GM12878 (cell line): Measurements from ENCODE around the gene FOXJ3. TPM values are rescaled to one million over a fixed set of nuclear protein-coding genes. Genes with fewer than 3 reads are reported as not detected.

Experiments used
- ATAC-seq: fragments of 200-7000 bp; cut with Tn5 transposase; 3 replicates; pipeline ENCODE4 v1.9.1; 2020; ENCODE audit warnings: mild to moderate bottlenecking, moderate library complexity
- BruUV-seq: library from RNA; stranded (reverse); fragments of 400-500 nt; replicated peaks from 2 replicates; lab custom pipeline; 2021; lab: Mats Ljungman, UMichigan
- CTCF ChIA-PET: fragments of 300-600 bp; sonication (Branson Sonifier 250); formaldehyde crosslinking; extraction: SDS; loops from one replicate; lab custom pipeline; 2021; ENCODE audit warnings: inconsistent platforms; lab: Yijun Ruan, JAX
- POLR2A ChIA-PET: fragments of 350-600 bp; formaldehyde crosslinking; extraction: SDS; loops from one replicate; lab custom pipeline; 2021; ENCODE audit warnings: inconsistent platforms; lab: Charles Lee
- RAD21 ChIA-PET: fragments of 300-600 bp; sonication (Branson Sonifier 250); formaldehyde crosslinking; loops from one replicate; lab custom pipeline; 2023; ENCODE audit warnings: antibody characterized with exemption; ENCODE audit not compliant: unreplicated experiment; lab: Charles Lee
- SMC1A ChIA-PET: fragments of 300-600 bp; sonication (Branson Sonifier 250); formaldehyde crosslinking; loops from one replicate; lab custom pipeline; 2023; ENCODE audit not compliant: unreplicated experiment, uncharacterized antibody; lab: Charles Lee
- DNase-seq: peaks from one replicate; pipeline ENCODE4 v3.0.0-alpha.2; 2011; ENCODE audit warnings: low read depth, low spot score
- FAIRE-seq: peaks from 3 replicates; lab custom pipeline; 2011; peaks lifted over from hg19 to GRCh38; lab: Jason Lieb, UNC
- H2AFZ ChIP-seq: 2 replicates; pipeline ENCODE4 v1.6.0; 2011; ENCODE audit warnings: low read depth, low read length, control low read depth; ENCODE audit not compliant: control insufficient read depth
- H3K27ac ChIP-seq: 2 replicates; pipeline ENCODE4 v1.5.1; 2011; ENCODE audit warnings: control low read depth; ENCODE audit not compliant: control insufficient read depth, insufficient read depth
- H3K27me3 ChIP-seq, 2 experiments: replicated peaks in 1 of 2; 2 replicates each; pipeline versions ENCODE4 v1.6.0 to v1.6.1; 2011; ENCODE audit warnings: low read length in 1 of 2; ENCODE audit not compliant: control insufficient read depth in 2 of 2, insufficient read depth in 2 of 2
- H3K36me3 ChIP-seq, 2 experiments: 2 replicates each; pipeline ENCODE4 v1.5.1; 2011; ENCODE audit warnings: low read length in 1 of 2; ENCODE audit not compliant: control insufficient read depth in 2 of 2, insufficient read depth in 2 of 2
- H3K4me1 ChIP-seq: 2 replicates; pipeline ENCODE4 v1.6.1; 2011; ENCODE audit warnings: mild to moderate bottlenecking, low read length, moderate library complexity, mixed read lengths; ENCODE audit not compliant: control insufficient read depth, insufficient read depth
- H3K4me2 ChIP-seq: 2 replicates; pipeline ENCODE4 v1.6.0; 2011; ENCODE audit warnings: control low read depth; ENCODE audit not compliant: control insufficient read depth, insufficient read depth
- H3K4me3 ChIP-seq: fragments of 200-600 bp; sonication (generic); 2 replicates; pipeline ENCODE4 v1.5.1; 2016
- H3K79me2 ChIP-seq: 2 replicates; pipeline ENCODE4 v1.6.0; 2011; ENCODE audit warnings: low read length; ENCODE audit not compliant: control insufficient read depth, insufficient read depth
- H3K9ac ChIP-seq: 2 replicates; pipeline ENCODE4 v1.8.0; 2011; ENCODE audit warnings: low read length, control low read depth, mixed read lengths; ENCODE audit not compliant: control insufficient read depth, insufficient read depth
- H3K9me3 ChIP-seq: replicated peaks from 3 replicates; pipeline ENCODE4 v1.5.1; 2011; ENCODE audit warnings: mild to moderate bottlenecking, low read length; ENCODE audit not compliant: control insufficient read depth, insufficient read depth
- H4K20me1 ChIP-seq: 2 replicates; pipeline ENCODE4 v1.6.0; 2011; ENCODE audit not compliant: control insufficient read depth, insufficient read depth
- CTCF ChIP-seq, 3 experiments: IDR thresholded peaks in 2 of 3; conservative IDR thresholded peaks in 1 of 3; 2 replicates each; pipeline ENCODE4 v1.5.1; 2011; ENCODE audit warnings: low read depth in 3 of 3, low read length in 3 of 3, mild to moderate bottlenecking in 3 of 3, control low read depth in 2 of 3, moderate library complexity in 2 of 3, inconsistent platforms in 1 of 3, mixed read lengths in 1 of 3; ENCODE audit not compliant: control insufficient read depth in 2 of 3, insufficient read depth in 1 of 3; ENCODE audit errors: extremely low read depth in 1 of 3
- HDAC6 ChIP-seq: fragments of 200-600 bp; sonication (generic); IDR thresholded peaks from one replicate; pipeline ENCODE4 v1.8.0; 2017; ENCODE audit warnings: antibody characterized with exemption; ENCODE audit not compliant: unreplicated experiment
- TAF1 ChIP-seq: IDR thresholded peaks from 2 replicates; pipeline ENCODE4 v1.6.1; 2011; ENCODE audit warnings: mild to moderate bottlenecking, low read depth, low read length, borderline replicate concordance
- USF1 ChIP-seq: IDR thresholded peaks from 2 replicates; pipeline ENCODE4 v1.6.1; 2011; ENCODE audit warnings: borderline replicate concordance, low read depth, mild to moderate bottlenecking, moderate library complexity, mixed read lengths, low read length; ENCODE audit not compliant: insufficient read depth; ENCODE audit errors: extremely low read length
- ZBTB11 ChIP-seq: fragments of 450-650 bp; formaldehyde crosslinking; IDR thresholded peaks from 2 replicates; pipeline ENCODE4 v1.5.0; 2022; ENCODE audit warnings: mild to moderate bottlenecking, missing genetic modification characterization
- ZZZ3 ChIP-seq: IDR thresholded peaks from 2 replicates; pipeline ENCODE4 v1.6.1; 2011; ENCODE audit warnings: low read depth; ENCODE audit not compliant: control insufficient read depth, insufficient read length
- WGBS: methylation state at CpG from one replicate; pipeline ENCODE4 v1.1.6; 2016; ENCODE audit warnings: low lambda C conversion rate; ENCODE audit not compliant: insufficient replicate concordance, insufficient coverage; ENCODE audit errors: missing lambda C conversion rate; 5-methylcytosine and 5-hydroxymethylcytosine counted together
- in situ Hi-C: fragments of 300-500 bp; cut with MboI; formaldehyde crosslinking; loops from 9 replicates; pipeline ENCODE4 v1.14.3; 2018; ENCODE audit warnings: mixed read lengths
- intact Hi-C: fragments of 100-400 bp; cut with micrococcal nuclease; formaldehyde crosslinking; loops from one replicate; pipeline ENCODE4 v1.14.2; 2022; ENCODE audit not compliant: unreplicated experiment
- polyA plus RNA-seq, 11 experiments: library from polyadenylated mRNA; depleted of rRNA in 4 of 11; unstranded in 6 of 11; stranded (reverse) in 5 of 11; fragments of >200 nt; fragmentation: Nextera tagmentation in 4 of 11; fragmentation: Illumina TruSeq in 1 of 11; extraction: Ambion mirVana in 4 of 11; extraction: Trizol in 1 of 11; gene quantifications; 1 replicate in 1 of 11; 2 replicates in 10 of 11; pipeline versions ENCODE4 v1.2.1 to v1.2.3, GENCODE V29; 2011 to 2016; ENCODE audit warnings: inconsistent platforms in 2 of 11, missing spikeins in 2 of 11, low read depth in 1 of 11
- total RNA-seq, 4 experiments: library from RNA; depleted of rRNA in 3 of 4; stranded (reverse); fragments of >200 nt in 3 of 4; fragmentation: Illumina TruSeq in 1 of 4; extraction: Trizol in 1 of 4; gene quantifications; 2 replicates each; pipeline versions ENCODE4 v1.2.1 to v1.2.3, GENCODE V29; 2013 to 2021

The FOXJ3 gene
- total and polyA plus RNA-seq, 10 of the 15 experiments (the other 5 are each of a cell fraction or from before 2014, with no cell fraction given) = 9.5 to 54.2 (median 24.7) TPM

- no peak for TF ChIP-seq CTCF (IDR thresholded peaks at IDR 0.05 in 2 of 3, conservative IDR thresholded peaks at IDR 0.05 in 1 of 3; ENCODE audit: control insufficient read depth in 2 of 3, extremely low read depth in 1 of 3, insufficient read depth in 1 of 3, low read depth in 3 of 3, low read length in 3 of 3)
- TF ChIP-seq, all 136 proteins: peak for 0
Observed at GRCh38 chr1:42153624-42154023, 181.4 kb downstream of the FOXJ3 start (continued).

- CTCF ChIA-PET = interaction anchor here (0.7 to 2.4 kb wide), 2 partner anchors 20 to 1099 kb away, joined by 3 to 12 read pairs; no protein-coding TSS in a partner anchor
- FAIRE-seq (no peak), DNase-seq (no peak), ATAC-seq (no peak)
- Histone ChIP-seq H3K27me3 (no peaks in the 10 kb centered on the region), H3K36me3 (no peaks in the 10 kb centered on the region), H3K4me3 (no peak within 1 kb of the TSS), H4K20me1 (no peaks in the 10 kb centered on the region), H3K4me2 (no peak within 1 kb of the TSS), H2AFZ (no peak within 1 kb of the TSS), H3K79me2 (no peaks in the 10 kb centered on the region), H3K27ac (no peak within 1 kb of the TSS), H3K9me3 (no peaks in the 10 kb centered on the region), H3K9ac (no peak within 1 kb of the TSS), H3K4me1 (no peaks in the 10 kb centered on the region)
- intact Hi-C loops = no loop called here
- SMC1A ChIA-PET = no interaction called here
- RAD21 ChIA-PET = no interaction called here
- no peak for TF ChIP-seq ZZZ3
- TF ChIP-seq HDAC6 = no peak
- no peak for TF ChIP-seq ZBTB11 (CRISPR knock-in tag)
- no peak for TF ChIP-seq USF1
- TF ChIP-seq TAF1 = no peak
- no TSS peak for BruUV-seq
- in situ Hi-C loops = no loop called here
- POLR2A ChIA-PET = no interaction called here
- WGBS = 41% methylated on average over 12 of the region's 12 CpGs
Observed at GRCh38 chr1:42152907-42153600, 182.0 kb downstream of the FOXJ3 start, which contains the start of gene GUCA2B. Gene GUCA2B, plus strand, starts transcription at chr1:42153410. Its CDS starts 41 bp downstream, at chr1:42153451.
